Omental fat pad (tissue), 4 donors: ENCODE measurements around the gene TMEM178B. TPM values are rescaled to one million over a fixed set of nuclear protein-coding genes. Genes with fewer than 3 reads are reported as not detected.

Experiments used
- ATAC-seq: fragments of 150-250 bp; one replicate; pipeline ENCODE4 v1.9.1; 2016; ENCODE audit warnings: mild to moderate bottlenecking, moderate library complexity; ENCODE audit not compliant: low FRiP score
- DNase-seq: peaks from one replicate; pipeline ENCODE4 v3.0.0-alpha.2; 2019; ENCODE audit warnings: low spot score
- total RNA-seq, 4 donors: library from RNA; depleted of rRNA; stranded (reverse); fragments of >200 nt; gene quantifications; one replicate each; pipeline ENCODE4 v1.1.0, GENCODE V29; 2016
- TF ChIP-seq, protein P1 (sequence below), 3 donors: fragments of 450-650 bp; IDR thresholded peaks; one replicate each; pipeline ENCODE4 v1.5.1; 2016 to 2017; ENCODE audit warnings: antibody characterized with exemption in 3 of 3, mild to moderate bottlenecking in 3 of 3, moderate library complexity in 2 of 3

Gene TMEM178B
- total RNA-seq, 4 donors from 2014 or later: 0.50 to 1.3 (median 0.81) TPM

- TF ChIP-seq, protein P1, sequence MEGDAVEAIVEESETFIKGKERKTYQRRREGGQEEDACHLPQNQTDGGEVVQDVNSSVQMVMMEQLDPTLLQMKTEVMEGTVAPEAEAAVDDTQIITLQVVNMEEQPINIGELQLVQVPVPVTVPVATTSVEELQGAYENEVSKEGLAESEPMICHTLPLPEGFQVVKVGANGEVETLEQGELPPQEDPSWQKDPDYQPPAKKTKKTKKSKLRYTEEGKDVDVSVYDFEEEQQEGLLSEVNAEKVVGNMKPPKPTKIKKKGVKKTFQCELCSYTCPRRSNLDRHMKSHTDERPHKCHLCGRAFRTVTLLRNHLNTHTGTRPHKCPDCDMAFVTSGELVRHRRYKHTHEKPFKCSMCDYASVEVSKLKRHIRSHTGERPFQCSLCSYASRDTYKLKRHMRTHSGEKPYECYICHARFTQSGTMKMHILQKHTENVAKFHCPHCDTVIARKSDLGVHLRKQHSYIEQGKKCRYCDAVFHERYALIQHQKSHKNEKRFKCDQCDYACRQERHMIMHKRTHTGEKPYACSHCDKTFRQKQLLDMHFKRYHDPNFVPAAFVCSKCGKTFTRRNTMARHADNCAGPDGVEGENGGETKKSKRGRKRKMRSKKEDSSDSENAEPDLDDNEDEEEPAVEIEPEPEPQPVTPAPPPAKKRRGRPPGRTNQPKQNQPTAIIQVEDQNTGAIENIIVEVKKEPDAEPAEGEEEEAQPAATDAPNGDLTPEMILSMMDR (IDR thresholded peaks at IDR 0.05): no peak
- DNase-seq: no peak
- no peak for ATAC-seq
Observed at GRCh38 chr7:141288626-141289025, 214.8 kb downstream of the TMEM178B start.

DNA sequence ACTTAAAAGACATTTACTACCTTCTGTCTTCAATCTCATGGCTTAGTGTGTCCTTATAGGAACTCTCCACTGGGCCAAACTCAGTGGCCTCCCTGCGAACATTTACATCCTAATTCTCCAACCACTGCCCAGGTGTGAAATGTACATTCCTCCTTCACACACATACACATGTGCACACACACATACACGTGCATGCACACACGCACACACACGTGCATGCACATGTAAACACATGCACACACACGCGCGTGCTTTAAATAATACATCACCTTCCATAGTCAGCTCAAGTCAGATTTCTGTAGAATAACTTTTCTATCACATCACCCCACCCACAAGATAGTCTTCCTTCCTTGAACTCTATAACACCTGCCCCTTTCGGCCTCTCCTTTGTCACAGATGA, 216.5 kb downstream of the TMEM178B start:
- TF ChIP-seq, protein P1 (IDR thresholded peaks at IDR 0.05): no peak
- DNase-seq (no peak), ATAC-seq (no peak)

DNA sequence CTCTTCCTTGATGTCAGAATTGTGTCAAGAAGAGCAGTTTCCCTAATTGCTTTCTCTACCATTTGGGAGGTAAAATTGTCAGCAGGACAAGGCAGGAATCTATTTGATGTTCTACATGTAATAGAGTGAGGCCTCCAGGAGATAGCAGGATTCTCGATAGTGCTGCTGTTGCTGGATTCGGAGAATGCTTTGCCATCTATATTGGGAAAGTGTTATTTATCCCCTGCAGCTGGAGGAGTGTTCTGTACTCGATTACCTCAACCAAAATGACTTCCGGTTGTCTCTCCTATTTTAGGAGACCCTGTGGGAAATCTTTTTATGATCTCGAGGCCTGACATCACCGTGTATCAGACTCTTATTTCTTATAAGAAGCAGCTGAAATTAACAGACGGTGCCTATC, 217.1 kb downstream of the TMEM178B start:
- DNase-seq (no peak), ATAC-seq (no peak)
- TF ChIP-seq, protein P1 (IDR thresholded peaks at IDR 0.05): no peak

DNA sequence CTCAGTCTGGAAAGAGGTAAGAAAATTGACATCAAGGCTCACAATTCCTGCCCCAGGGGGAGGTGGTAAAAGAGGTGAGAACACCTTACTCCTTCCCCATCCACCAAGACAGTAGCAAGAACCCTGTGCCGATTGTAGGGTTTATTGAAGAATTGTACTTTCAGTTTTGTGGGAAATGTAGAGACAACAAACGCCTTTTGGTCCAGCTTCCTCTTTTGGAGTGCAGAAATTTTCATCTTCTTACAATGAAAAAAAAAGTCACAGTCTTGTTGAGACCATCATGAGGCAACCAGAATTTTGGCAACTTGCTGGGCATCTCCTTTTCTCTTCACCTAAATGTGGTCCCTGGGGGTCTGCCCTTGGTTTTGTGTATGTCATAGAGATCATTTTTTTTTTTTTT, 217.7 kb downstream of the TMEM178B start:
- ATAC-seq: no peak
- DNase-seq: no peak
- TF ChIP-seq, protein P1 (IDR thresholded peaks at IDR 0.05): no peak

- TF ChIP-seq, protein P1 (IDR thresholded peaks at IDR 0.05): no peak
- no peak for ATAC-seq
- DNase-seq: no peak
Observed at GRCh38 chr7:141294143-141294829, 220.4 kb downstream of the TMEM178B start.

GRCh38 chr7:141295367-141295895, 221.6 kb downstream of the TMEM178B start:
- TF ChIP-seq, protein P1 (IDR thresholded peaks at IDR 0.05): no peak
- DNase-seq: no peak
- ATAC-seq: no peak

GRCh38 chr7:141300816-141301215, 227.0 kb downstream of the TMEM178B start:
- ATAC-seq (no peak), DNase-seq (no peak)
- TF ChIP-seq, protein P1 (IDR thresholded peaks at IDR 0.05): no peak
